ENCODE data around the gene CFAP410. TPM values are rescaled to one million over a fixed set of nuclear protein-coding genes. Genes with fewer than 3 reads are reported as not detected.

CFAP410 gene
- total RNA-seq, 1 donor from 2014 or later: 11.2 TPM

DNA sequence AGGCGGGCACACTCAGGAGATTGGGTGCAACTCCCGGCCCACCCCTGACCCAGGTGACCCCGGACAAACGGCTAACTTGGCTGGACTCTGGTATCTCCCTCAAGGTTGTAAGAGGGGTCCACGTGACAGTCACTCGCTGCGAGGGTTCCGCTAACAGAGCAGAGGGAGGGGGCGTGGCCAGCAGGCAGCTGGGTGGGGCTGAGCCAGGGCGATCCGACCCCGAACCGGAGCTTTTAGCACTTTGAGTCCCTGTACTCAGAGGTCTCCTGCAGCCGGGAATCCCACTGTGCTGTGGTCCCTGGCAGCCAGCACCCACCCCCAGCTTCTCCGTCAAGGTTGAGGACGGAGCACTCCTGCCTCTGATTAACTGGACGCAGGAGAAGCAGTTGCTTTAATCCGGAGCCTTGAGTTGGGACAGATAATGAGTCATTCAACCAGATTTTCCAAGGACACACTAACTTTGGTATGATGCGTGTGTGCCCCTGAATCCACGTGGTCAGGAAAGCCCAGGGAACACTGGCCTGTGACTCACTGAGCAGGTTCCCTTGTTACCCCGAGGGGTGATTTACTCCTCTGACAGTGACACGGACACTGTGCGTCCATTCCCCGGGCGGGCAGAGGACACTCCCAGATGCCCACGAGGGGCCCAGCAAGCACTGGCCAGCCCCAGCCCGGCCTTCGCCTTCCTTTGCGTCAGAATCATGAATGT, 31.0 kb upstream of the CFAP410 start:
- H3K4me3 ChIP-seq (ENCODE audit: low read depth, low read length): peak overlapping the region; percentile 21
- TF ChIP-seq CTCF (conservative IDR thresholded peaks at IDR 0.05; ENCODE audit: low read depth, low read length): no peak
- peak; percentile 27 for DNase-seq (ENCODE audit: low read depth)

DNA sequence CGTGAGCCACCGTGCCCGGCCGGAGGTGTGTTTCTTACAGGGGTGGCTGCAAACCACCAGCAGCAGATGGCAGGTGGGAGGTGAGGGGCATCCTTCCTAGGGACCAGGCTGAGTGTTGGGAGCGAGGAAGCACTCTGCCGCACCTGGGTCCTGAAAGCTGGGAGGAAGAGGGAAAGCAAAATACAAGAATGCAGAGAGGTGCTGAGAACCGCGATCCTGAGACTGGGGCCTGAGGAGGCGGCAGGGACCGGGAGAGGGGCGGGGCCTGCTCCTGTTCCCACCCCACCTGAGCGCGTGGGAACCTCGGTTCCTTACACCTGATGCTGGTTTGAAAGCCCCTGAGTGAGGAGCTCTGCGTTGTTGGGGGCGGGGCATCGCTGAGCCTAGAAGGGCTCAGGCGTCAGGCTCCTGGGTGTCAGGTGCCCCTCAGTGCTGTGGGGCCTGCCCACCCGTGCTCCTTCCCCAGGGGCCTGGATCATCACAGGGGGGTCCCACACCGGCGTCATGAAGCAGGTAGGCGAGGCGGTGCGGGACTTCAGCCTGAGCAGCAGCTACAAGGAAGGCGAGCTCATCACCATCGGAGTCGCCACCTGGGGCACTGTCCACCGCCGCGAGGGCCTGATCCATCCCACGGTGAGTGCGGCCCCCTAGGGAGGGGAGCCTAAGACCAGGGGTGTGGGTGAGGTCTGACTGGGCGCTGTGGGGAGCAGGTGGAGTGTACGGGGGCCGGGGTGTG, 29.7 kb upstream of the CFAP410 start:
- no peak for DNase-seq (ENCODE audit: low read depth)
- TF ChIP-seq CTCF (conservative IDR thresholded peaks at IDR 0.05; ENCODE audit: low read depth, low read length): no peak
- H3K4me3 ChIP-seq (ENCODE audit: low read depth, low read length): no peak overlapping the region

DNA sequence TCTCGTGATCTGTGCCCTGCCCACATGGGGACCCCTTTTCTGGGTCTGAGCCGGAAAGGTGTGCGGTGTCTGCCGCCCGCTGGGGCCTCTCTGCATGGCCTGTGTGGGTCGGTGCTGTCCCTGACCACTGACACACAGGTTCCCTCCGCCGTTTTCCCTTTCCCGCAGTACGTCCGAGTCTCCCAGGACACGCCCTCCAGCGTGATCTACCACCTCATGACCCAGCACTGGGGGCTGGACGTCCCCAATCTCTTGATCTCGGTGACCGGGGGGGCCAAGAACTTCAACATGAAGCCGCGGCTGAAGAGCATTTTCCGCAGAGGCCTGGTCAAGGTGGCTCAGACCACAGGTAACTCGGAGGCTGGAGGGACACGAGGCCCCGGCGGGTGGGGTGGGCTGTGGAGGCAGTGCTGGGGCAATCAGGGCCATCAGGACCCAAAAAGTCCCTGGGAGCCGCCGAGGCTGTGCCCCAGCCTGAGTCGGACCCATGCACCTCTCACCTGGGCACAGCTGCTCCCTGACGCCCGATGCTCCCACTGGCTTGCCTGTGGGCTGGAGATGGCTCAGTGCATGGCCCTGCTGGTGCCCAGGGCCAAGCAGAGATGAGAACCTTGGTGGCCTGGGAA, 27.5 kb upstream of the CFAP410 start:
- no peak for TF ChIP-seq CTCF (conservative IDR thresholded peaks at IDR 0.05; ENCODE audit: low read depth, low read length)
- H3K4me3 ChIP-seq (ENCODE audit: low read depth, low read length): no peak overlapping the region
- DNase-seq (ENCODE audit: low read depth): no peak

DNA sequence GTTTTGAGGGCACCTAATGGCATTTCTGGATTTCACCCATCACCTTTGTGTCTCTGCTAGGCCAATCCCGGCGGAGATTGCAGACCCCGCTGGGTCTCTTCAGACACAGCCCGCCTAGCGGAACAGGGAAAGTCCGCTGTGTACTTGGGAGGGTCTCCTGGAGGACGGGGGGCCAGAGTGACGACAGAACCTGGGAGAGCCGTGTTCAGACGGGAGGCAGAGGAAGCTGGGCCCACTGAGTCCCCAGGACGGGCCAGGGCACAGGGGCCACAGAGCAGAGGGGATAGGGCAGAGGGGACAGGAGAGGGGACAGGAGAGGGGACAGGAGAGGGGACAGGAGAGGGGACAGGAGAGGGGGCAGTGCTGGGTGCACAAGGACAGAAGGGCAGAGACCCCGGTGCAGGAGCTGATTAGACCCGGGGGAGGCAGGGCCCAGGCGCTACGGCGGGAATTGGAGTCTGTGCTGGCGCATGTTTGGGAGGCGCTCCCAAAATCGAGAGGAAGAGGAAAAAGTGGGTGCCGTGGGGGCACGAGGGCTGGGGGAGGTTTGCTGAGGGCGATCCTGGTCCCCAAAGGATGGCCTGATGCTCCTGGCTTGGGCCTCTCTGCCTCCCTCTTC, 26.9 kb upstream of the CFAP410 start:
- DNase-seq (ENCODE audit: low read depth): no peak
- no peak for TF ChIP-seq CTCF (conservative IDR thresholded peaks at IDR 0.05; ENCODE audit: low read depth, low read length)
- no peak overlapping the region for H3K4me3 ChIP-seq (ENCODE audit: low read depth, low read length)

- no peak overlapping the region for H3K4me3 ChIP-seq (ENCODE audit: low read depth, low read length)
- no peak for TF ChIP-seq CTCF (conservative IDR thresholded peaks at IDR 0.05; ENCODE audit: low read depth, low read length)
- no peak for DNase-seq (ENCODE audit: low read depth)
These were observed 26.2 kb upstream of the CFAP410 start for GRCh38 chr21:44365251-44365966.
